Astrocyte (in vitro differentiated cells and primary cell): ENCODE data around the gene NLGN4Y. TPM values are rescaled to one million over a fixed set of nuclear protein-coding genes. Genes with fewer than 3 reads are reported as not detected.

ENCODE experiments used
- DNase-seq: peaks from one replicate; pipeline ENCODE4 v3.0.0-alpha.2; 2010; ENCODE audit warnings: low read depth
- FAIRE-seq: peaks from 2 replicates; lab custom pipeline; 2011; peaks lifted over from hg19 to GRCh38; lab: Jason Lieb, UNC
- H2AFZ ChIP-seq: 2 replicates; pipeline ENCODE4 v1.6.0; 2012; ENCODE audit warnings: low read depth, low read length, inconsistent platforms
- H3K27ac ChIP-seq: 2 replicates; pipeline ENCODE4 v1.5.1; 2011; ENCODE audit warnings: low read depth, low read length, inconsistent platforms
- H3K27me3 ChIP-seq: 2 replicates; pipeline ENCODE4 v1.6.0; 2011; ENCODE audit warnings: low read length, inconsistent platforms; ENCODE audit not compliant: insufficient read depth
- H3K36me3 ChIP-seq: 2 replicates; pipeline ENCODE4 v1.5.1; 2011; ENCODE audit warnings: low read length, inconsistent platforms; ENCODE audit not compliant: insufficient read depth
- H3K4me1 ChIP-seq: 2 replicates; pipeline ENCODE4 v1.5.1; 2011; ENCODE audit warnings: low read length, inconsistent platforms; ENCODE audit not compliant: insufficient read depth
- H3K4me2 ChIP-seq: 2 replicates; pipeline ENCODE4 v1.6.0; 2012; ENCODE audit warnings: low read length, inconsistent platforms
- H3K4me3 ChIP-seq: 2 replicates; pipeline ENCODE4 v1.5.1; 2011; ENCODE audit warnings: low read depth, mild to moderate bottlenecking, low read length, inconsistent platforms; ENCODE audit not compliant: insufficient read depth
- H3K79me2 ChIP-seq: 2 replicates; pipeline ENCODE4 v1.6.0; 2012; ENCODE audit warnings: mild to moderate bottlenecking, low read length, inconsistent platforms; ENCODE audit not compliant: insufficient read depth
- H3K9ac ChIP-seq: 2 replicates; pipeline ENCODE4 v1.6.0; 2012; ENCODE audit warnings: mild to moderate bottlenecking, low read length, inconsistent platforms
- H3K9me3 ChIP-seq: 2 replicates; pipeline ENCODE4 v1.5.1; 2012; ENCODE audit warnings: low read depth, mild to moderate bottlenecking, low read length, inconsistent platforms; ENCODE audit not compliant: insufficient read depth
- H4K20me1 ChIP-seq: 2 replicates; pipeline ENCODE4 v1.6.0; 2012; ENCODE audit warnings: low read length, inconsistent platforms; ENCODE audit not compliant: insufficient read depth
- H3K27ac Mint-ChIP-seq: one replicate; pipeline ENCODE4 v1.8.0; 2021; ENCODE audit warnings: mild to moderate bottlenecking, mixed read lengths; ENCODE audit not compliant: unreplicated experiment
- H3K27me3 Mint-ChIP-seq: one replicate; pipeline ENCODE4 v1.8.0; 2021; ENCODE audit warnings: low read depth, mixed read lengths; ENCODE audit not compliant: unreplicated experiment
- H3K36me3 Mint-ChIP-seq: one replicate; pipeline ENCODE4 v1.8.0; 2021; ENCODE audit warnings: low read depth, mixed read lengths; ENCODE audit not compliant: unreplicated experiment
- H3K4me1 Mint-ChIP-seq: one replicate; pipeline ENCODE4 v1.8.0; 2021; ENCODE audit warnings: low read depth, mixed read lengths; ENCODE audit not compliant: unreplicated experiment
- H3K4me3 Mint-ChIP-seq: one replicate; pipeline ENCODE4 v1.8.0; 2021; ENCODE audit warnings: mild to moderate bottlenecking, moderate library complexity, mixed read lengths; ENCODE audit not compliant: unreplicated experiment
- H3K9me3 Mint-ChIP-seq: one replicate; pipeline ENCODE4 v1.8.0; 2021; ENCODE audit warnings: mild to moderate bottlenecking, mixed read lengths; ENCODE audit not compliant: unreplicated experiment
- CTCF ChIP-seq: IDR thresholded peaks from 2 replicates; pipeline ENCODE4 v1.5.1; 2011; ENCODE audit warnings: low read depth, mild to moderate bottlenecking, inconsistent platforms, low read length, moderate library complexity; ENCODE audit not compliant: insufficient read depth
- EZH2 ChIP-seq: IDR thresholded peaks from 2 replicates; pipeline ENCODE4 v1.6.1; 2012; ENCODE audit warnings: mild to moderate bottlenecking, low read length, inconsistent platforms; ENCODE audit not compliant: insufficient read depth
- total RNA-seq: library from RNA; stranded (reverse); gene quantifications from 2 replicates; pipeline ENCODE4 v1.2.1, GENCODE V29; 2021

Gene NLGN4Y
- total RNA-seq, 1 donor from 2014 or later: 19.7 TPM

- H3K36me3 Mint-ChIP-seq: peaks cover 3% of the 10 kb centered on the region
- Histone ChIP-seq H3K27ac (no peak overlapping the region), H3K4me3 (no peak overlapping the region), H3K9ac (no peak overlapping the region), H3K4me2 (no peak overlapping the region), H3K4me1 (no peaks in the 10 kb centered on the region), H4K20me1 (no peaks in the 10 kb centered on the region), H3K79me2 (peaks cover 6% of the 10 kb centered on the region), H3K27me3 (no peaks in the 10 kb centered on the region), H3K36me3 (no peaks in the 10 kb centered on the region), H2AFZ (no peak overlapping the region), H3K9me3 (no peaks in the 10 kb centered on the region)
- H3K27me3 Mint-ChIP-seq: no peaks in the 10 kb centered on the region
- H3K27ac Mint-ChIP-seq: no peak overlapping the region
- no peak for FAIRE-seq
- TF ChIP-seq CTCF (no peak), EZH2 (no peak)
- no peak overlapping the region for H3K4me3 Mint-ChIP-seq
- H3K4me1 Mint-ChIP-seq: no peaks in the 10 kb centered on the region
- no peak for DNase-seq
- H3K9me3 Mint-ChIP-seq: peaks cover 2% of the 10 kb centered on the region
Observed at GRCh38 chrY:14543506-14543905, 19.2 kb downstream of the NLGN4Y start.

GRCh38 chrY:14581294-14581693, 57.0 kb downstream of the NLGN4Y start:
- no peak overlapping the region for H3K4me2 ChIP-seq

More at GRCh38 chrY:14581294-14581693, 57.0 kb downstream of the NLGN4Y start:
- TF ChIP-seq CTCF (no peak), EZH2 (no peak)
- DNase-seq (no peak), FAIRE-seq (no peak)
- Histone ChIP-seq H3K9ac (no peak overlapping the region), H3K36me3 (no peaks in the 10 kb centered on the region), H3K4me3 (no peak overlapping the region), H2AFZ (no peak overlapping the region), H4K20me1 (no peaks in the 10 kb centered on the region), H3K79me2 (no peaks in the 10 kb centered on the region), H3K4me1 (no peaks in the 10 kb centered on the region), H3K27me3 (no peaks in the 10 kb centered on the region), H3K27ac (no peak overlapping the region), H3K9me3 (no peaks in the 10 kb centered on the region)
- Mint-ChIP-seq H3K27me3 (no peaks in the 10 kb centered on the region), H3K36me3 (no peaks in the 10 kb centered on the region), H3K27ac (no peak overlapping the region), H3K4me3 (no peak overlapping the region), H3K9me3 (no peaks in the 10 kb centered on the region), H3K4me1 (peaks cover 4% of the 10 kb centered on the region)
